H1 (cell line): ENCODE data around the gene ATG5. TPM values are rescaled to one million over a fixed set of nuclear protein-coding genes. Genes with fewer than 3 reads are reported as not detected.

ENCODE experiments used
- CTCF ChIA-PET: fragments of 300-600 bp; sonication (Branson Sonifier 250); formaldehyde crosslinking; loops from one replicate; lab custom pipeline; 2021; ENCODE audit not compliant: partially characterized antibody; lab: Charles Lee
- POLR2A ChIA-PET: fragments of 300-600 bp; sonication (Branson Sonifier 250); formaldehyde crosslinking; loops from one replicate; lab custom pipeline; 2021; ENCODE audit warnings: inconsistent platforms; ENCODE audit not compliant: partially characterized antibody; lab: Charles Lee
- DNase-seq, 2 experiments: peaks; one replicate each; pipeline versions ENCODE4 v3.0.0 to v3.0.0-alpha.2; 2010 to 2022; ENCODE audit warnings: low spot score in 2 of 2, low read depth in 1 of 2, mixed read lengths in 1 of 2
- FAIRE-seq: peaks from 2 replicates; lab custom pipeline; 2011; peaks lifted over from hg19 to GRCh38; lab: Jason Lieb, UNC
- H2AFZ ChIP-seq: 2 replicates; pipeline ENCODE4 v1.8.1; 2012; ENCODE audit warnings: low read length, inconsistent platforms
- H2AK5ac ChIP-seq: 2 replicates; pipeline ENCODE4 v1.6.1; 2013; ENCODE audit warnings: low read depth, low read length
- H2BK120ac ChIP-seq: replicated peaks from 2 replicates; pipeline ENCODE3; 2013; ENCODE audit warnings: low read depth, low read length, inconsistent platforms
- H2BK12ac ChIP-seq: 2 replicates; pipeline ENCODE4 v1.6.1; 2013; ENCODE audit warnings: low read depth, low read length
- H2BK15ac ChIP-seq: 2 replicates; pipeline ENCODE4 v1.6.1; 2013; ENCODE audit warnings: low read length
- H2BK20ac ChIP-seq: 2 replicates; pipeline ENCODE4 v1.6.1; 2013; ENCODE audit warnings: low read length
- H2BK5ac ChIP-seq: 2 replicates; pipeline ENCODE4 v1.6.1; 2013; ENCODE audit warnings: low read depth, low read length
- H3K14ac ChIP-seq: 2 replicates; pipeline ENCODE4 v1.6.1; 2013; ENCODE audit warnings: inconsistent platforms; ENCODE audit not compliant: insufficient read length
- H3K18ac ChIP-seq: 2 replicates; pipeline ENCODE4 v1.6.1; 2013; ENCODE audit warnings: low read length; ENCODE audit errors: extremely low read depth
- H3K23ac ChIP-seq: 2 replicates; pipeline ENCODE4 v1.6.1; 2013; ENCODE audit warnings: inconsistent platforms; ENCODE audit not compliant: insufficient read length
- H3K23me2 ChIP-seq: 2 replicates; pipeline ENCODE4 v1.6.1; 2013; ENCODE audit warnings: low read depth, low read length
- H3K27ac ChIP-seq: 2 replicates; pipeline ENCODE4 v1.6.1; 2011; ENCODE audit warnings: low read depth, low read length, inconsistent platforms
- H3K27me3 ChIP-seq, 4 experiments: replicated peaks in 1 of 4; 1 replicate in 1 of 4; 2 replicates in 3 of 4; pipeline versions ENCODE4 v1.6.1 to v1.8.1; 2011 to 2013; ENCODE audit warnings: low read length in 3 of 4, mild to moderate bottlenecking in 3 of 4, inconsistent platforms in 2 of 4, mixed read lengths in 2 of 4, moderate library complexity in 1 of 4; ENCODE audit not compliant: control insufficient read depth in 3 of 4, insufficient read depth in 3 of 4; ENCODE audit errors: extremely low read depth in 1 of 4
- H3K36me3 ChIP-seq, 4 experiments: 2 replicates each; pipeline versions ENCODE4 v1.6.1 to v1.8.1; 2011 to 2013; ENCODE audit warnings: mild to moderate bottlenecking in 4 of 4, low read length in 3 of 4, moderate library complexity in 2 of 4, control low read depth in 1 of 4, inconsistent platforms in 1 of 4; ENCODE audit not compliant: insufficient read depth in 4 of 4, control insufficient read depth in 2 of 4
- H3K4ac ChIP-seq: replicated peaks from 2 replicates; pipeline ENCODE3; 2013; ENCODE audit warnings: low read length, low read depth, mixed read lengths, inconsistent platforms; ENCODE audit not compliant: insufficient read length
- H3K4me1 ChIP-seq, 4 experiments: replicated peaks in 1 of 4; 1 replicate in 1 of 4; 2 replicates in 3 of 4; pipeline versions ENCODE4 v1.6.1 to v1.8.1; 2011 to 2013; ENCODE audit warnings: low read length in 3 of 4, inconsistent platforms in 2 of 4, mixed read lengths in 1 of 4; ENCODE audit not compliant: insufficient read depth in 4 of 4, control insufficient read depth in 3 of 4
- H3K4me2 ChIP-seq, 2 experiments: 2 replicates each; pipeline versions ENCODE4 v1.6.1 to v1.8.1; 2011 to 2013; ENCODE audit warnings: low read depth in 2 of 2, low read length in 2 of 2, control low read depth in 1 of 2, inconsistent platforms in 1 of 2, mild to moderate bottlenecking in 1 of 2; ENCODE audit not compliant: insufficient read depth in 1 of 2
- H3K4me3 ChIP-seq, 4 experiments: fragments of 200-600, 300-600 bp in 1 of 4; sonication (generic), shearing (Covaris generic), sonication (Bioruptor Twin) in 1 of 4; 2 replicates each; pipeline versions ENCODE4 v1.5.1 to v1.8.1; 2011 to 2016; ENCODE audit warnings: low read length in 4 of 4, low read depth in 3 of 4, control low read depth in 2 of 4, inconsistent platforms in 2 of 4, mild to moderate bottlenecking in 2 of 4, mixed read lengths in 1 of 4, moderate library complexity in 1 of 4; ENCODE audit not compliant: insufficient read depth in 2 of 4; ENCODE audit errors: extremely low read depth in 1 of 4
- H3K56ac ChIP-seq: replicated peaks from 2 replicates; pipeline ENCODE3; 2013; ENCODE audit warnings: low read depth, mild to moderate bottlenecking, mixed read lengths, low read length, inconsistent platforms; ENCODE audit not compliant: insufficient read length
- H3K79me1 ChIP-seq: 2 replicates; pipeline ENCODE4 v1.6.1; 2013; ENCODE audit warnings: low read depth, low read length, control low read depth
- H3K79me2 ChIP-seq, 2 experiments: 2 replicates each; pipeline versions ENCODE4 v1.6.1 to v1.8.1; 2012 to 2013; ENCODE audit warnings: low read length in 2 of 2, mild to moderate bottlenecking in 2 of 2, inconsistent platforms in 1 of 2; ENCODE audit not compliant: insufficient read depth in 2 of 2, control insufficient read depth in 1 of 2
- H3K9ac ChIP-seq, 4 experiments: replicated peaks in 1 of 4; 1 replicate in 1 of 4; 2 replicates in 3 of 4; pipeline versions ENCODE4 v1.6.1 to v1.8.1; 2011 to 2013; ENCODE audit warnings: low read depth in 3 of 4, low read length in 3 of 4, control low read depth in 2 of 4, mild to moderate bottlenecking in 2 of 4, moderate library complexity in 2 of 4, inconsistent platforms in 1 of 4; ENCODE audit errors: extremely low read depth in 1 of 4
- H3K9me3 ChIP-seq, 2 experiments: 2 replicates each; pipeline versions ENCODE4 v1.6.1 to v1.8.1; 2012 to 2013; ENCODE audit warnings: mild to moderate bottlenecking in 2 of 2, moderate library complexity in 2 of 2, control low read depth in 1 of 2, inconsistent platforms in 1 of 2, low read depth in 1 of 2, low read length in 1 of 2, mixed read lengths in 1 of 2; ENCODE audit not compliant: insufficient read depth in 2 of 2
- H4K20me1 ChIP-seq, 2 experiments: replicated peaks in 1 of 2; 2 replicates each; pipeline versions ENCODE3 to v1.8.1; 2011 to 2013; ENCODE audit warnings: inconsistent platforms in 2 of 2, low read length in 2 of 2, mild to moderate bottlenecking in 1 of 2; ENCODE audit not compliant: insufficient read depth in 2 of 2, control insufficient read depth in 1 of 2
- H4K5ac ChIP-seq: 2 replicates; pipeline ENCODE4 v1.6.1; 2013; ENCODE audit warnings: low read length, low read depth, mixed read lengths, inconsistent platforms; ENCODE audit not compliant: insufficient read length
- H4K8ac ChIP-seq: 2 replicates; pipeline ENCODE4 v1.8.0; 2013; ENCODE audit warnings: mild to moderate bottlenecking, moderate library complexity, low read length, inconsistent platforms; ENCODE audit not compliant: insufficient read depth; ENCODE audit errors: extremely low read depth
- H4K91ac ChIP-seq: replicated peaks from 2 replicates; pipeline ENCODE3; 2013; ENCODE audit warnings: low read length, mixed read lengths, inconsistent platforms; ENCODE audit not compliant: insufficient read length
- ASH2L ChIP-seq: fragments of 200-600, 300-600 bp; sonication (generic); IDR thresholded peaks from one replicate; pipeline ENCODE4 v1.7.1; 2017; ENCODE audit warnings: low read length
- CBX5 ChIP-seq: fragments of 300-800, 300-1000 bp; sonication (generic); IDR thresholded peaks from 2 replicates; pipeline ENCODE4 v1.7.1; 2016; ENCODE audit warnings: antibody characterized with exemption, low read length, low read depth
- CBX8 ChIP-seq: fragments of 300-800, 300-1000 bp; sonication (generic); IDR thresholded peaks from 2 replicates; pipeline ENCODE4 v1.7.1; 2016; ENCODE audit warnings: low read depth, low read length, borderline replicate concordance
- CTCF ChIP-seq, 3 experiments: IDR thresholded peaks; 1 replicate in 2 of 3; 2 replicates in 1 of 3; pipeline versions ENCODE4 v1.5.1 to v1.6.1; 2011; ENCODE audit warnings: low read length in 3 of 3, mild to moderate bottlenecking in 3 of 3, inconsistent platforms in 2 of 3, low read depth in 1 of 3, moderate library complexity in 1 of 3; ENCODE audit not compliant: insufficient read depth in 1 of 3; ENCODE audit errors: control extremely low read depth in 1 of 3
- HDAC6 ChIP-seq: IDR thresholded peaks from one replicate; pipeline ENCODE4 v1.7.1; 2012; ENCODE audit warnings: low read depth, mild to moderate bottlenecking, inconsistent platforms, low read length, moderate library complexity
- JUN ChIP-seq: IDR thresholded peaks from 2 replicates; pipeline ENCODE4 v1.6.1; 2011; ENCODE audit warnings: low read depth, mild to moderate bottlenecking, improper control_type of control experiment, low read length
- KDM4A ChIP-seq: IDR thresholded peaks from one replicate; pipeline ENCODE4 v1.7.1; 2012; ENCODE audit warnings: low read depth, mild to moderate bottlenecking, moderate library complexity, low read length, inconsistent platforms; ENCODE audit not compliant: severe bottlenecking
- KDM5A ChIP-seq: fragments of 200-600 bp; IDR thresholded peaks from 2 replicates; pipeline ENCODE4 v1.7.1; 2012; ENCODE audit warnings: mild to moderate bottlenecking, low read length, inconsistent platforms, mixed read lengths
- POLR2A ChIP-seq, 2 experiments: IDR thresholded peaks; 1 replicate in 1 of 2; 2 replicates in 1 of 2; pipeline ENCODE4 v1.6.1; 2011; ENCODE audit warnings: low read depth in 2 of 2, low read length in 2 of 2, mild to moderate bottlenecking in 2 of 2; ENCODE audit errors: control extremely low read depth in 1 of 2
- SIRT6 ChIP-seq: IDR thresholded peaks from one replicate; pipeline ENCODE4 v1.7.1; 2012; ENCODE audit warnings: low read length, inconsistent platforms
- SRF ChIP-seq: IDR thresholded peaks from 2 replicates; pipeline ENCODE4 v1.6.1; 2011; ENCODE audit warnings: mild to moderate bottlenecking, low read depth, low read length, moderate library complexity
- TBP ChIP-seq: IDR thresholded peaks from 2 replicates; pipeline ENCODE4 v1.6.1; 2011; ENCODE audit warnings: low read depth, low read length, improper control_type of control experiment
- ZNF274 ChIP-seq: IDR thresholded peaks from 2 replicates; pipeline ENCODE4 v1.7.0; 2012; ENCODE audit warnings: low read length, borderline replicate concordance; ENCODE audit errors: extremely low read depth
- WGBS, 2 experiments: shearing (Covaris generic) in 1 of 2; methylation state at CpG; one replicate each; pipeline versions ENCODE4 v1.1.6 to v1.1.7; 2013 to 2015; ENCODE audit warnings: low lambda C conversion rate in 2 of 2, mixed read lengths in 2 of 2, inconsistent platforms in 1 of 2, low coverage in 1 of 2, missing lambda C conversion rate in 1 of 2; ENCODE audit not compliant: insufficient replicate concordance in 2 of 2, insufficient coverage in 1 of 2, insufficient read length in 1 of 2; ENCODE audit errors: extremely low coverage in 1 of 2, missing lambda C conversion rate in 1 of 2; 5-methylcytosine and 5-hydroxymethylcytosine counted together
- polyA plus RNA-seq, 7 experiments: library from polyadenylated mRNA; depleted of rRNA in 3 of 7; stranded (reverse) in 5 of 7; unstranded in 2 of 7; fragments of >200 nt in 5 of 7; fragments of 200-250 nt in 2 of 7; gene quantifications; 1 replicate in 5 of 7; 2 replicates in 1 of 7; 4 replicates in 1 of 7; pipeline versions ENCODE4 v1.2.1 to v1.2.3, GENCODE V29; 2011 to 2013; ENCODE audit warnings: missing spikeins in 2 of 7, mixed read lengths in 2 of 7
- total RNA-seq: library from RNA; stranded (reverse); fragmentation: NEBNext Ultra II Directional; extraction: Animal tissue kit (Norgen Biotek cat#: 25700); gene quantifications from 2 replicates; pipeline ENCODE4 v1.2.1, GENCODE V29; 2021

ATG5 gene
- total and polyA plus RNA-seq, 2 of the 8 experiments (the other 6 are each of a cell fraction or from before 2014, with no cell fraction given): 18.2 to 39.0 TPM

GRCh38 chr6:106243261-106243660, 82.3 kb downstream of the ATG5 start:
- no peaks in the 10 kb centered on the region for H3K27me3 ChIP-seq
- no peak overlapping the region for H3K4ac ChIP-seq
- no peak for TF ChIP-seq CBX8
- TF ChIP-seq KDM4A: no peak
- no peak for TF ChIP-seq SIRT6
- TF ChIP-seq CBX5: no peak
- no peak for TF ChIP-seq TBP
- TF ChIP-seq JUN: no peak
- TF ChIP-seq CTCF (IDR thresholded peaks at IDR 0.05; ENCODE audit: control extremely low read depth in 1 of 3, insufficient read depth in 1 of 3, low read depth in 1 of 3, low read length in 3 of 3): no peak
- no peak for TF ChIP-seq KDM5A
- no peak for TF ChIP-seq ASH2L
- no peak for TF ChIP-seq HDAC6
- TF ChIP-seq POLR2A (IDR thresholded peaks at IDR 0.05; ENCODE audit: control extremely low read depth in 1 of 2, low read depth in 2 of 2, low read length in 2 of 2): no peak
- no peak for TF ChIP-seq SRF
- TF ChIP-seq ZNF274: no peak
- H2BK20ac ChIP-seq: no peak overlapping the region
- WGBS, 2 experiments: 91% methylated on average over 4 of the region's 4 CpGs; no CpG with 5 or more reads in 1 of the 2 experiments
- H2AFZ ChIP-seq: no peak overlapping the region
- H3K18ac ChIP-seq: no peak overlapping the region
- FAIRE-seq (no peak), DNase-seq (no peak)
- H3K79me1 ChIP-seq: no peaks in the 10 kb centered on the region
- no peaks in the 10 kb centered on the region for H3K9me3 ChIP-seq
- H3K27ac ChIP-seq: no peak overlapping the region
- H3K14ac ChIP-seq: no peak overlapping the region
- H3K4me2 ChIP-seq: no peak overlapping the region
- H3K56ac ChIP-seq: no peak overlapping the region
- peaks cover 0 to 11% (median 3%) of the 10 kb centered on the region in 4 experiments; a peak in 6 of 8 replicates for H3K36me3 ChIP-seq
- no peak overlapping the region for H2BK15ac ChIP-seq
- no peak overlapping the region for H4K8ac ChIP-seq
- POLR2A ChIA-PET: interaction anchor here (0.7 kb wide), 1 partner anchor 1940 kb away, joined by 3 read pairs; no protein-coding TSS in a partner anchor
- H2BK120ac ChIP-seq: no peak overlapping the region
- no peak overlapping the region for H3K9ac ChIP-seq
- H3K79me2 ChIP-seq: no peaks in the 10 kb centered on the region; a peak in 1 of 4 replicates
- no peak overlapping the region for H3K23ac ChIP-seq
- H3K4me3 ChIP-seq: no peak overlapping the region
- no peak overlapping the region for H2BK5ac ChIP-seq
- no peak overlapping the region for H2AK5ac ChIP-seq
- CTCF ChIA-PET: no interaction called here
- no peak overlapping the region for H4K91ac ChIP-seq
- no peaks in the 10 kb centered on the region; a peak in 1 of 7 replicates for H3K4me1 ChIP-seq
- H4K5ac ChIP-seq: no peak overlapping the region
- H3K23me2 ChIP-seq: peaks cover 2% of the 10 kb centered on the region; the same call in 1 of the 2 replicates
- H2BK12ac ChIP-seq: no peak overlapping the region
- H4K20me1 ChIP-seq: peaks cover 0 to 3% of the 10 kb centered on the region in 2 experiments
